Measurements from ENCODE around the gene ANKRD12. TPM values are rescaled to one million over a fixed set of nuclear protein-coding genes. Genes with fewer than 3 reads are reported as not detected.

Gene ANKRD12
- total and polyA plus RNA-seq, 12 donors: 14.1 to 91.2 (median 36.5) TPM

- DNase-seq: no peak
- H3K27me3 ChIP-seq: no peaks in the 10 kb centered on the region
- TF ChIP-seq POLR2A (IDR thresholded peaks at IDR 0.05) (no peak), CTCF (IDR thresholded peaks at IDR 0.05) (no peak)
- H3K27ac ChIP-seq: no peak overlapping the region
- H3K9me3 ChIP-seq (replicated peaks in 1 of 3): no peaks in the 10 kb centered on the region
- no peaks in the 10 kb centered on the region for H3K4me1 ChIP-seq (replicated peaks in 1 of 2)
- WGBS, 4 donors: 94 to 100% (median 98%) methylated on average over 2 of the region's 2 CpGs
- no peaks in the 10 kb centered on the region for H3K36me3 ChIP-seq (replicated peaks in 1 of 2)
- intact Hi-C loops (cut with DNase I): no loop called here
- no peak overlapping the region for H3K4me3 ChIP-seq
Measured at GRCh38 chr18:9193031-9193430, 56.5 kb downstream of the ANKRD12 start.

GRCh38 chr18:9196568-9196967 lies 60.0 kb downstream of the ANKRD12 start:
- no peak for DNase-seq
- Histone ChIP-seq H3K27ac (no peak overlapping the region), H3K4me3 (no peak overlapping the region), H3K4me1 (replicated peaks in 1 of 2) (peaks cover 7 to 16% of the 10 kb centered on the region in 2 donors), H3K36me3 (replicated peaks in 1 of 2) (no peaks in the 10 kb centered on the region), H3K27me3 (no peaks in the 10 kb centered on the region), H3K9me3 (replicated peaks in 1 of 3) (no peaks in the 10 kb centered on the region)
- no peak for TF ChIP-seq POLR2A (IDR thresholded peaks at IDR 0.05)
- no peak for TF ChIP-seq CTCF (IDR thresholded peaks at IDR 0.05)
- 94 to 97% (median 94%) methylated on average over 4 of the region's 4 CpGs for WGBS, 4 donors
- intact Hi-C loops (cut with DNase I): no loop called here

GRCh38 chr18:9199681-9200080 lies 63.1 kb downstream of the ANKRD12 start:
- Histone ChIP-seq H3K4me3 (no peak overlapping the region), H3K27ac (no peak overlapping the region), H3K27me3 (no peaks in the 10 kb centered on the region), H3K36me3 (replicated peaks in 1 of 2) (no peaks in the 10 kb centered on the region), H3K9me3 (replicated peaks in 1 of 3) (no peaks in the 10 kb centered on the region), H3K4me1 (replicated peaks in 1 of 2) (peaks cover 7 to 16% of the 10 kb centered on the region in 2 donors)
- no peak for DNase-seq
- TF ChIP-seq CTCF (IDR thresholded peaks at IDR 0.05): no peak
- no peak for TF ChIP-seq POLR2A (IDR thresholded peaks at IDR 0.05)
- intact Hi-C loops (cut with DNase I): no loop called here

- Histone ChIP-seq H3K27me3 (no peaks in the 10 kb centered on the region), H3K4me3 (no peak overlapping the region), H3K36me3 (replicated peaks in 1 of 2) (no peaks in the 10 kb centered on the region), H3K9me3 (replicated peaks in 1 of 3) (no peaks in the 10 kb centered on the region), H3K27ac (no peak overlapping the region), H3K4me1 (replicated peaks in 1 of 2) (peaks cover 7 to 16% of the 10 kb centered on the region in 2 donors)
- 76 to 81% (median 79%) methylated on average over 2 of the region's 2 CpGs for WGBS, 4 donors
- intact Hi-C loops (cut with DNase I): no loop called here
- no peak for DNase-seq
- TF ChIP-seq CTCF (IDR thresholded peaks at IDR 0.05) (no peak), POLR2A (IDR thresholded peaks at IDR 0.05) (no peak)
Measured at GRCh38 chr18:9201224-9201623, 64.6 kb downstream of the ANKRD12 start.
